T-helper 9 cell (primary cell): ENCODE measurements around the gene TNS1.

Experiments
- DNase-seq: peaks from one replicate; pipeline ENCODE4 v3.0.0-alpha.2; 2020

TNS1 gene

DNA sequence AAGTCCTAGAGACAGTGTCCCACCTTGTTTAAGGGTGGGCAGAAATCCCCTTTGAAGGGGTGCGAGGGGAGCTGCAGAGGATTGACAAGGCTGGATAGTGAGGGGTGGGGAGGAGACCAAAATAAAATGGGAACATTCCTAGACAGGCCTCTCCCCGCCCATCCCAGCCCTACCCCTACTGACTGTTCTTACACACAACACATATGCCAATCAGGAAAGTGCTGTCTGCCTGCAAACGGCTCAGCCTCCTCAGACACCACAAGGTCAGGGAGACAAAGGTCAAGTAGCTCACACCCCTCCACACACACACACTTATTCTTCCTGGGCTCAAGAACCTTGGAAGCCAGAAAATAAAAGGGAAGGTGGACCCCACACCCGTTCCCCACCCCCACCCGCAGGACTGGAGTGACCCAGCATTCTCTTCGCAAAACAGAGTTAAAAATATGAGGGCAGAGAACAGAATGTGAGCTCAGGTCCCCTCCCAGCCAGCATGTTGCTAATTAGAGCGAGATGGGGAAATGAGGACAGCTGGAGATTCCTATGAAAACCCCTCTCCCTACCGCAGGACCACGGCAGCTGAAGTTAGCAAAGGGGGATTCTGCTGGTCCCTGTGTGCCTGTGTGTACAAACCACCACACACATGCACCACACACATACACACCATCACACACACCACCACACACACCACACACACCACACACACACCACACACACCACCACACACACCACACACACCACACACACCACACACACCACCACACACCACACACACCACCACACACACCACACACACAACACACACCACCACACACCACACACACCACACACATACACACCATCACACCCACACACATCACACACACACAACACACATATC, 197.8 kb downstream of the TNS1 start:
- no peak for DNase-seq

DNA sequence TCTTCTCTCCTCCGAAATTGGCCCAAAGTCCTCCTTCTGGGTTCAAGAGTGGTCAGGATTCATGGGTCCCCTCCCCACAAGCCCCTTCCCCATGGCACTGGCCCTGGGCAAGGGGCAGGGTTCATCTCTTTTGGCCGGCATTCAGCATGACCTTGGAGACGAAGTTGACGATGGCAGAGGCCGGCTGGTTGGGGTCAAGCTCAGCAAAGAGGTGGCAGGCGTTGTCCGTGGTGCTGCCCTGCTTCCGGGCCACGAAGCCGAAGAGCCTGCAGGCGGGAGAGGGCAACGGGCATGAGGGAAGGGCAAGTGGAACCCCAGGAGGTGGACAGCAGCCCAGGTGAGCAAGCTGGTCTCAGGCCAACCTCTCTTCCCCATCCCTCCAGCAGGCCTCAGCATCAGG, 198.5 kb downstream of the TNS1 start:
- DNase-seq = no peak

DNA sequence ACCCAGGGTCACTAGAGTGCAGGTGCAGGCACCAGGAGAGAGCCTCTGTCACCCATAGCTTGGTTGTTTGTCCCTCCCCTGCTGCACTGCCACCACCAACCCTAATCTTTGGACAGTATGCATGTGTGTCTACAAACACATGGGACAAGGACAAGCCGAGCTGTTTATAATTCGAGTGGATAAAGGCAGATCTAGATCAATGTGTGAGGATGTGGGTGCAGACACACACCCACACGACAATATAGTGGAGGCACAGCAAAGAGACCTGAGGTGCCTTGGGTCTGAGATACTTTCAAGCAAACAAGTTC, 199.2 kb downstream of the TNS1 start:
- no peak for DNase-seq

DNA sequence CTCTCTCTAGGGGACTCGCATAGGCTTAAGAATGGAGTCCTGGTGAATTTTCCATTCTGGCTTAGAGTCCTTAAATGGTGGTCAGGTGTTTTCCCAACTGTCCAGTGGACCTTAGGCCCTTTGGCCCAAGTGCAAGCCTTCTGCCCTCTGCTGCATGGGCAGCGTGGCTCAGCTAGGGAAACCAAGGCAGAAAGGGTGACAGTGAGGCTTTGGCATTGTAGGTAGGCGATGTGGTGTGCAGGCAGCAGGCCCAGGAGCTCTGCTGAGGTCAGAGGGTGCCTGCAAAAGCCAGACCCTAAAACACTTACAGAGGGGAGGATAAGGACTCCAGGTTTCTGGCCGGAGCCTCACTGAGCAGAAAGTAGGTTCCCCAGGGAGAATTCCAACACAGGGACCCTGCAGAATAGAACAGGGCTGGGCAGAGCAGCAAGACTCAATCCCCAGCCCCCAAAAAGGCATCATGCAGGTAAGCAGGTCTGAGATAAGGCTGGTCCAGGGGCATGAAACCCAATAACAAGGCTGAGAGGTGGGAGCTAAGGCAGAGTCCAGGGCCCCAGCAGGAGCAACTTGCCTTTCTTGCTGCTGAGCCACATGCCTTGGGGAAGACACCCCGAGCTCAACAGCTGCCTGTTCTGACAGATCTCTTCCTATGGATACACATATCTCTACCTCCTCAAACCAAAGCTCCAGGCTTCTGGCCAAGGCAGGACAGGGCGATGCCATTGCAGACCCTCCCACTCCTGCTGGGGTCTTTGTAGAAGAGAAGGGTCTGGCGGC, 199.7 kb downstream of the TNS1 start:
- no peak for DNase-seq

DNA sequence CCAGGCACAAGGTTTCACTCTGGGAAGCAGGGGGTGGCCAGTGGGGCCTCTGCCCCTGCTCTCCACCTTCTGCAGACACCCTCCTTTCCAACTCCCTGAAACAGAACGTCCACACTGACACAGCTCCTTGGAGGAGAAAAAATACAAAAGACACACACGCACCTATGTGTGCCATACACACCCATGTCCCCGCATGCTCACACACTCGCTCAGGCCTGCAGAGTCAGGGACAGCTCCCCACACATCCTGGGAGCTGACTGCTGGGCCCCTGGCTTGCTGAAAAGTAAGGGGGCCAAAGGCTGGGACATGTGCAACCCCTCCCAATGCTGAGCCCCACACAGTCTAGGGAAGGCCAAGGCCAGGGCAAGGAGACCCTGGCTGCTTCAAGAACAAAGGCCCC, 200.5 kb downstream of the TNS1 start:
- DNase-seq = no peak

DNA sequence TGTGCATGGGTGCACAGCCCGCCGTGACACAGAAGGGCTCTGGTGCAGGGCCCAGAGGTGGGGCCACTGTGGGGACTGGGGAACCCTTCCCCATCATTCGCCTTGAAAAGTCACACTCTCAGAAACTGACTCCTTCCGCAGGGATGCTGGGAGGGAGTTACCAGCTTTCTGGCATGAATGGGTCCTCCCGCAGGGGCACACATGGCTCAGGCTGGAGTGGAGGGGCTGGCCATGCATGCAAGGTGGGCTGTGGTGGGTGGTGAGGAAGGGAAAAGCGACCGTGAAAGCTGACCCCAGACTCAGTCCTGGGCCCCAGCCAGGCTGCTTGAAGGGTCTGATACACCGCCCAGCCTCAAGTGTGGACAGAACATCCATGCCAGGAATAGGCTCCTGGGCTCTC, 201.1 kb downstream of the TNS1 start:
- no peak for DNase-seq

DNA sequence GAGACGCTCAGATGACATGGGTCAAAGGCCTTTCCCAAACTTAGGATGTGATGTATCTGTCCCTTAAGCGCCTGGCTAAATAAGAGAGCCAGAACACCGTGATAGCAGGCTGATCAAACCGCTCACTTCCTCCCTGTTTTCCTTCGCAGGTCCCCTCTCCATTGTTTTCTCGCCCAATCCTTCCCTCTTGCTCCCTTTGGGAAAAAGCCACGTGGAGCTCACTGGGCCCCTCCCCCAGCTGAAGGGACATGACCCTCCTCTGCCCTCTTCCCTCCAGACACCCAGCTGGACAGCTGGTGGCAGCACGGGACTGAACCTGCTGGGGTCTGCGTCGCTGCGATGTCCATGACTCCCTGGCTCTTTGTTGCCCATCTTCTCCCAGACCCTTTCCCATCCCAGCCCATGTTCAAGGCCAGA, 201.7 kb downstream of the TNS1 start:
- DNase-seq = no peak

DNA sequence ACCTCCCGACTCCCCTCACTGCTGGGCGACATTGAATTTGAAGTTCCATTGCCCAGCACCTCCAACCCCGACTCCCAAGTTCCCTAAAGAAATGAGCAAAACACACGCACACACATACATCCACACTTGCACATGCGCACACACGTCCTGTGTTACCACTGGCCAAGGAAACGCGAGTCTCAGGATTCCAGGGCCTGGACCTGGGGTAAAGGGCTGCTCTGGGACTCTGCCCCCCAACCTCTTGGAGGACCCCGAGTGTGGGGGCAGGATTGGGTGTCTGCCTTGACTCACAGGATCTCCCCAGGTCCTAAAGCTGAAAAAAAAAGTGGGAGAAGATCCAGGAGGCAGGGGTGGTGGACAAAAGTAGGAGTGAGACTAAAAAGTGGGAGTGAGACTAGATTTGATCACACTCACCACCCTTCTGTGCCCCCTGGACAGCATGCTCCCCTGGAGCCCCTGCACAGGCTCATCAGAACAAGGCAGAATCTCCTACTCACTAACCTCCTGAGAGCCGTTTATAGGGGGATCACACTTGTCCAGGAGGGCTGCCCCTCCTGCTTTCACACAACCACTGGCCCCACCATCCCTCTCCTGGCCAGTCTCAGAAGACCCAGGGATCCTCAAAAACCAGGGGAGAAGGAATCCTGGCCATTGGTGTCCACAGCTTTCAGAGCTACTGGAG, 202.2 kb downstream of the TNS1 start:
- no peak for DNase-seq

DNA sequence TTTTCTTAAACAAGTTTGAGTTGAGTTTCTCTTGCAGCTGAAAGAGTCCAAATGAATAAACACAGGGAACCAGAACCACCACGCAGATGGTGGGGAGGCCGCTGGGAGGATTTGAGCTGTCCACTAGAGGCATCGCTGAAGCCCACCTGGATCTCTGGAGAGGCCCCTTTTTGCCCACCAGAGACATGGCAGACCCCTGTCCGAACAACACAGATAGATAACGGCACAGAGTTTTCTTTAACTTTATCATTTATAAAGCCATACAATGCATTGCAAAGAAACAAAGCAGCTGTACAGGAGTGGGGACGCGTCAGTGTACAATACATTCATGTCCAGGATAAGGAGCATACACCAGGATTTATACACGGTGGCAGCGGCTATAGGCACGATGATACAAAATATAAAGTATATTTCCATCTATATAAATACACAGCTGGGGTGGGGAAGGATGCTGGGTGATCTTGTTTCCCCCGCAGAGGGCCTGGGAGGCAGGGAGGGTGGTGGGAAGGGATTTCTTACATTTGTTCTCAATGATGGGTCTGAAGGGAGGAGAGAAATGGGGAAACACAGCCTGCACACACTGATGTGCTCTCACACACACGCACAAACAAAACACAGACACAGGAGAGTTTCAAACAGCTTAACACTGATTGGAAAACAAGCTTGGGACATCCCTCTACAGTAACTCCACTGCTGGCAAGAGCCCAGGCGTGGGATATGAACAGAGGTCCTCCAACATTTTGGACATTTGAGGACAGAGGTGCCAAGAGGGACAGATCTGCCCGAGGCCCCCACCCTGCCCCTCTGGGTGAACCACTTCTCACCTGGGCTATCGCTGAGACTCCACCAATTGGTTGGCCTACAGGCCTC, 203.0 kb downstream of the TNS1 start:
- DNase-seq = no peak

DNA sequence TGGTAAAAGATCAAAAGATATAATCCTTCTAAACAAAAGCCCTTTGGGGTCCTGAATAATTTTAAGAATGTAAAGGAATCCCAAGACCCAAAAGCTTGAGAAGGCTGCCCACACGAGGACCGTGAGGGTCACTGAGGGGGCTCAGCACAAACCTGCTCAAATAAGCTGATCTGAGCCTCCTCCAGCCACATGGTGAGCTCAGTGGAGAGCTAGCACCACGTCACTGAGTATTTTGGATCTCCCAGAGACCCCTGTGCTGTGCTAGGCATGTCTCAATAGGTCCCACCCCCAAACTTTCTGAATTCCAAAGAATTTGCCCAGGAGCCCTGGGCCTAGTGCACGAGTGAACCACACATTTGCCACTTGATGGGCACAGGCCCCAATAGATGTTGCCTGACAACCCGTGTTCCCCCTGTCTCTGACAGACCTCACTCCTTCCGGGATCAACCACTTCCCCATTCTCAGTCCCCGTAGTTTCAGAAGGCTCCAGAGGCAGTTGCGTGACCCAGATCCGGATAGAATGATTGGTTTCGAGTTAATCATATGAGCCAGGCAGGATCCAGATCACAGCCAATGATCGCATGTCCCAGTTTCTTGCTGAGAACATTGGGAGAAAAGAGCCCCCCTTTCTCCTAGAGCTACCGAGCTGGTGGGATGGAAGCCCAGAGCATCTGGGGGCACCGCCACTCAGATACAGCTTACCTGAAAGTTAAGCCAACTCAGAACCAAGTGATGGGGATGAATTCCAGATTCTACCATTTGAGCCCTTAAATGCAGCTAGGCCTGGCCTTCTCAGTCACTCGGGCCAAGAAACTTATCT, 203.8 kb downstream of the TNS1 start:
- DNase-seq = no peak

DNA sequence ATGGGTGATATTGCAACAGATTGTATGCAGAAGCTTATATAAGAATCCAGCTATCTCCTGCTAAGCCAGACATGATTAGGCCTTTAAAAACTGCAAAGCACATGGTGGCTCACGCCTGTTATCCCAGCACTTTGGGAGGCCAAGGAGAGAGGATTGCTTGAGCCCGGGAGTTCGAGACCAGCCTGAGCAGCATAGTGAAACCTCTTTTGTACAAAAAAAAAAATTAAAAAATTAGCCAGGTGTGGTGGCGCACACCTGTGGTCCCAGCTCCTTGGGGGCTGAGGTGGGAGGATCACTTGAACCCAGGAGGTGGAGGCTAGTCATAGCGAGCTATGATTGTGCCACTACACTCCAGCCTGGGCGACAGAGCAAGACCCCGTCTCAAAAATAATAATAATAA, 204.6 kb downstream of the TNS1 start:
- no peak for DNase-seq

DNA sequence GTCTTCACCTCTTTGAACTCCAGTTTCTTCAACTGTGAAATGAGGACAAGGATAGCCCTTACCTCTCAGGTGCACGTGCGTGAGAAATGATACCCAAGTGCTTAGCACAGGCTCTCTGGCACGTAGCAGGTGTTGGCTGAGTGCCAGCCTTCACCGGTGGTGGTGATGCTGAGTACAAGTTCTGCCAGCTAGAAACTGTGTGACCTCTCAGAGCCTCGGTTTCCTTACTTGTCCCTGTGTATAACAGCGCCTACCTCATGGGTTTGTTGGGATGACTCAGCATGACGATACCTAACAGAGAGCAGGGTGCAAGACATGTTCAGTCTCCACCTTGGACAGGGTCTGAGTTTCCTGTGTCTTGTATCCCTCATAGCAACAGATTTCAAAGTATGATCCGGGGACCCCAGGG, 205.1 kb downstream of the TNS1 start:
- no peak for DNase-seq

DNA sequence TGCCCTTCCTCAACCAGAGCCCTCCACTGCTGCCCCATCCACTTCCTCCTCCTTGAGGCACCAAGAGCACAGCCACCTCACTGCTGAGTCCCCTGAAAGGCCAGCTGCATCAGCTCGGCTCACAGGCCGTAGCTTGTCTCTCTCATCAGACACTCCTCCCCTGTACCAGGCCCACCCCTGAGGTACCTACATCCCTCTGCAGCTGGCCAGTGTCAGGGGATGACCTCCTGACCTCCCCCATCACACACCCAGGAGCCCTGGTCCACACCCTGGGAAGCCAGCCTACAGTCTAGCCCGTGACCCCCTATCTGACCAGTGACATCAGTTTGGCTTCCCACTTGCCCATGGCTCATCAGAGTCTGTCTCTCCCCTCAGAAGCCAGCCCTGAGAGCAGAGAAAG, 205.6 kb downstream of the TNS1 start:
- DNase-seq = no peak

DNA sequence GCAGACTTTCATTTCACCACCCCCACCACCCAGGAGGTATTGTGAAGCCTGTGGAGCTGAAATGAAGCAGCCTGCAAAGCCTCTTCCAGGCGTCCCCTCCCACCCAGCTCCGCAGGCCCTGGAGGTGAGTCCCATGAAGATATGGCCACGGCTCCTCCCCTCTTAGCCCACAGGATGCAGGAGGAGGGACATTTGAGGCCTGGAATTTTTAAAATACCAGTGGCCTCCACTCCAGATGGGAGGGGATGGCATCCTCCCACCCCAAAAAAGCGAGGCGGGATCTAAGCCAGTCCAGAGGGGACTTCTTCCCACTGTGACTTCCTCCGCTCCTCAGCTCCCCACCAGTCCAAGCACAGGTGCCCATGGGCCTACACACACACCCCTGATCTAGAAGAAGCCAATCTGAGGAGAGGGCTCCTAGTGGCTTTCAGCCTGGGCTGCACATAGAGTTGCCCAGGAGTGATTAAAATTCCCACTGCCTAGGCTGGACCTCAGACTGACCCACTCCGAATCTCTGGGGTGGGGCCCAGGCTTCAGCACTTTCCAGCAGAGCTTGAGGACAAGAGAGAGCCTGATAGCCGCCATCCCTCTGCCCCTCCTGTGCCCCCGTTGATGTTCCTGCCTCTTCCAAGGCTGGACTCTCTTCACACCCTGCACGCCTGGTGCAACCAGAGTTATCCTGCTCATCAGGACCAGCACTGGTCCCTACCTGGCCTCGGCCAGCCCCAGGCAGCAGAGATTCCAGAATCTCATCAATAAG, 206.9 kb downstream of the TNS1 start:
- DNase-seq = no peak

DNA sequence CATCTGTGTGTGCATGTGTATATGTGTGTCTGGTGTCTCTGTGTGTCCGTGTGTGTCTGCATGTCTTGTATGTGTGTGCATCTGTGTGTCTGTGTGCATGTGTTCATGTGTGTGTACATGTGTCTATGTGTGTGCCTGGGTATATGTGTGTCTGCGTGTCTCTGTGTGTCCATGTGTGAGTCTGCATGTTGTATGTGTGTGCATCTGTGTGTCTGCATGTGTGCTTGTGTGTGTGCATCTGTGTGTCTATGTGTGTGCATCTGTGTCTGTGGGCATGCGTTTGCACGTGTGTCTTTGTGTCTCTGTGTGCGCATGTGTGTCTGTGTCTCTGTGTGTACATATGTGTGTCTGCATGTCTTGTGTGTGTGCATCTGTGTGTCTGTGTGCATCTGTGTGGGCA, 207.7 kb downstream of the TNS1 start:
- DNase-seq = no peak

DNA sequence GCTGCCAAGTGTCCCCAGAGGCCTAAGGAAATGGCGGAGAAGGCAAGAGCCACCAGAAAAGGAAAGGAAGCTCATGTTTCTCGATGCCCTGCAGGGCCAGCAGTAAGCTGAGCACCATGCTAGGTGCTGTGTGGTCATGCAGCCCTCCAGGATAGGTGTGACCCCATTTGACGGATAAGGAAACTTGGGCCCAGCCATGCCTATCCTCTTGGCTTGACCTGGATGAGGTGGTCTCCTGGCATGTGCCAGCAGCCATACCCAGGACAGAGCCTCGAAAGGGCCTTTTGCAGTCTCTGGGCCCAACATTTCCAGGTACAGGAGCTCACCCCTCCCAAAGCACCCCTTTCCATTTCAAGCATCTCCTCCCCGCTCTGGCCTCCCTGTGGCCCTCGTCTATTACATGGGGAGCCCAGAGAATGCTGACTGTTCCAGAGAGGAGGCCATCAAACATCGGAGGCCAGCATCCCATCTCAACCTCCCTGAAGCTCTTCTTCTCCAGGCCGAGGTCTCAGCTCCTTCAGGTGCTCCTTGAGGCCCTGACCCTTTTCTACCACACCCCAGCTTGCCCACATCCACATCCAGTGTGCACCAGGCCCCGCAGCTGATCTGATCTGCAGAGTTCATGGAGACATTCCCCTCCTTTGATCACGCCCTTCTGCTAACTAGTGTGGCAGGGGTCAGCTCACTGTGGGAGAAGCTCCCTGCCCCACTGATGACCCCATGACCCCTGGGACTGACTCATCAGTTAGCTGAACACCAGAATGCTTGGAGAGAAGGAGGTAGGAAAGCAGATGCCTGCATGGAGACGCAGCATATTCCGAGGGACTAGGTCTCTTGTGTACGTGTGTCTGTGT, 208.4 kb downstream of the TNS1 start:
- no peak for DNase-seq

DNA sequence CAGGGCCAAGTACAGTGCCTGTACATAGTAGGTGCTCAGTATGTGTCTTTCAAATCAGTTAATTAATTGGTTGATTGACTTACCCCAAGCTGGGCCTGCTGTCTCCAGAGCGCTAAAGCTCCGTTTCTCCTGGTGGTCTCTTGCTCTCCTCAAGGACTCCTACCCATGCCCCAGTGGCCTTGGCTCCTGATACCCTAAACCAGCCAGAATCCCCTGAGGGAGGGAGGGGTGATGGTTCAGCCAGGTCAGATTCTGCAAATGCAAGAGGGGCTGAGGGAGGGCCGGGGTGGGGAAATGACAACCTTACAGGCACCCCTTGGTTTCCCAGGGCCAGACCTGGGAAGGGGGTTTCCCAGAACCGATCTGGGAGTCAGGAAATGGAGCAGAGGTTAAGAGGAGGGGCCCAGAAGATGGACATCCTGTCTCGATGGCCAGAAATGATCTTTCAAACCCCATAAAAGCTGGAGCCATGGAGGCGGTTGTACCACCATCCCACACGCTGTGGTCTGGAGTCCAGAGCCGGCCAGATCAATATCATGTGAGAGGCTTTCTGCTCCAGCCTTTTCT, 209.1 kb downstream of the TNS1 start:
- no peak for DNase-seq

DNA sequence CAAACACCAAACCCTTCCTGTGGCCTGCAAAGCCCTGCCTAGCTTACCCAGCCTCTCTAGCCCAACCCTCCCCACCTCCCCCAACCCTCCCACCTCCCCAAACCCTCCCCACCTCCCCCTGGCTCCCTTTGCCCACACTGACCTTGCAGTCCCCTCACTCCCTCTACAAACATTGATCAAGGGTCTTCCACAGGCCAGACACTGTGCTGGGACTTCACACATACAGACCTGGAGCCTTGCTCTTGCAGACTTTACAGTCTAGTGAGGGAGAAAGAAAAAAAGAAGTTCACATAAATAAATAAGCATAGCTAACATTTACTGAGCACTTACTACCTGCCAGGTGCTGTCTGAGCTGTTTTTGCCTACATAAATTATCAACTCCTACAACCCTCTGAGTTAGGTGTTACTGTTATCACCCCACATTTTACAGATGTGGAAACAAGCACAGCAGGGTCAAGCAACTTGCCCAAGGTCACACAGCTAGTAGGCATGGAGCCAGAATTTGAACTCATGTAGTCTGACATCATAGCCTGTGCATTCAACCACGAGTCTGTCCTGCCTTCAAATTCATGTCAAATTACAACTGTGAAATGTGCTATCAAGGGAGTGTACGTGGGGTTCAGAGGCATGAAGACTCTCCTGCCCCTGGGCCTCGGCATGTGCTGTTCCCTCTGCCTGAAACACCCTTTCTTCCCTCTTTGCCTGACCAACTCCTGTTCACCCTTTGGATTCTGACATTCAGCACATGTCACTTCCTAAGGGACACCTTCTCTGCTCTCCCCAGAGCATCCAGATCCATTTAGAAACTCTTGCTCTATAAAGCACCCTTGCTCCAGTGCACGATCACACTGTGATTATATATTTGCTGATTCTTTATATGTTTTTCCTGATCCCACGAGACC, 209.9 kb downstream of the TNS1 start:
- DNase-seq = no peak

DNA sequence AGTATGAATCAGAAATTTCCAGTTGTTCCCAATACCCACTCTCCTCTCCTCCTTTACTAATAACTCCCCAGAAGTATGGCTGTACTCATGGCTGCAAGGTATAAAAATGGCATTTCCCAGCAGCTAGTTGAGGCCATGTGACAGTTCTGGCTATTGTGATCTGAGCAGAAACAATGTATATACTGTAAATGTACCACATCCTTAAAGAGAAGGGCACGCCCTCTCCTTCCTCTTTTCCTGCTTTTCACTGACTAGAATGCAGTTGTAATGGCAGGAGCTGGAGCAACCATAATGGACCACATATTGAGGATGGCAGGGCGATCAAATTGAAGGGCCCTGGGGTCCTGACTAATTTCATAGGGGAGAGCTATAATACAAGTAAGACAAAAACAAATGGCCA, 211.2 kb downstream of the TNS1 start:
- no peak for DNase-seq
